Common myeloid progenitor, CD34-positive (primary cell): Measurements from ENCODE around the gene JPH3.

Experiments
- CTCF ChIA-PET: fragments of 350-600 bp; sonication (Branson Sonifier 250); formaldehyde crosslinking; loops from one replicate; lab custom pipeline; 2021; ENCODE audit warnings: antibody characterized with exemption; lab: Charles Lee
- POLR2A ChIA-PET: fragments of 350-600 bp; sonication (Branson Sonifier 250); formaldehyde crosslinking; loops from one replicate; lab custom pipeline; 2021; ENCODE audit warnings: antibody characterized with exemption; lab: Charles Lee
- DNase-seq, 3 donors: peaks; one replicate each; pipeline versions ENCODE4 v3.0.0 to v3.0.0-alpha.2; 2013
- H3K27ac ChIP-seq, 2 experiments: 1 replicate in 1 of 2; 2 replicates in 1 of 2; pipeline ENCODE4 v1.7.0; 2013; ENCODE audit warnings: inconsistent platforms in 2 of 2, low read length in 2 of 2, mild to moderate bottlenecking in 2 of 2, low read depth in 1 of 2, moderate library complexity in 1 of 2; ENCODE audit not compliant: severe bottlenecking in 2 of 2, insufficient read depth in 1 of 2, poor library complexity in 1 of 2
- H3K27me3 ChIP-seq, 5 experiments: replicated peaks in 2 of 5; 1 replicate in 3 of 5; 2 replicates in 2 of 5; pipeline versions ENCODE4 v1.6.1 to v1.7.0; 2013; ENCODE audit warnings: low read length in 4 of 5, mild to moderate bottlenecking in 2 of 5, moderate library complexity in 2 of 5, inconsistent platforms in 1 of 5; ENCODE audit not compliant: insufficient read depth in 5 of 5, control insufficient read depth in 4 of 5
- H3K36me3 ChIP-seq, 4 experiments: 1 replicate in 2 of 4; 2 replicates in 2 of 4; pipeline versions ENCODE4 v1.6.1 to v1.7.0; 2013; ENCODE audit warnings: low read length in 3 of 4, control low read depth in 1 of 4, mild to moderate bottlenecking in 1 of 4; ENCODE audit not compliant: control insufficient read depth in 4 of 4, insufficient read depth in 4 of 4
- H3K4me1 ChIP-seq, 4 experiments: 1 replicate in 3 of 4; 2 replicates in 1 of 4; pipeline versions ENCODE4 v1.6.1 to v1.7.1; 2013; ENCODE audit warnings: low read length in 3 of 4, mild to moderate bottlenecking in 3 of 4, control low read depth in 1 of 4, inconsistent platforms in 1 of 4, moderate library complexity in 1 of 4; ENCODE audit not compliant: control insufficient read depth in 4 of 4, insufficient read depth in 4 of 4; ENCODE audit errors: control extremely low read depth in 1 of 4
- H3K4me3 ChIP-seq, 7 experiments: 1 replicate in 4 of 7; 2 replicates in 3 of 7; pipeline versions ENCODE4 v1.5.1 to v1.7.0; 2013; ENCODE audit warnings: mild to moderate bottlenecking in 7 of 7, low read length in 6 of 7, moderate library complexity in 6 of 7, inconsistent platforms in 2 of 7, low read depth in 2 of 7, control low read depth in 1 of 7; ENCODE audit not compliant: insufficient read depth in 4 of 7, control insufficient read depth in 1 of 7; ENCODE audit errors: extremely low read depth in 1 of 7
- H3K9me3 ChIP-seq, 5 experiments: 1 replicate in 4 of 5; 2 replicates in 1 of 5; pipeline versions ENCODE4 v1.6.1 to v1.7.1; 2013; ENCODE audit warnings: low read length in 4 of 5, mild to moderate bottlenecking in 2 of 5, inconsistent platforms in 1 of 5, low read depth in 1 of 5, moderate library complexity in 1 of 5; ENCODE audit not compliant: control insufficient read depth in 4 of 5, insufficient read depth in 2 of 5; ENCODE audit errors: control extremely low read depth in 1 of 5
- WGBS: methylation state at CpG from one replicate; pipeline ENCODE4 v1.1.5; 2013; ENCODE audit not compliant: insufficient coverage; 5-methylcytosine and 5-hydroxymethylcytosine counted together

The JPH3 gene

DNA sequence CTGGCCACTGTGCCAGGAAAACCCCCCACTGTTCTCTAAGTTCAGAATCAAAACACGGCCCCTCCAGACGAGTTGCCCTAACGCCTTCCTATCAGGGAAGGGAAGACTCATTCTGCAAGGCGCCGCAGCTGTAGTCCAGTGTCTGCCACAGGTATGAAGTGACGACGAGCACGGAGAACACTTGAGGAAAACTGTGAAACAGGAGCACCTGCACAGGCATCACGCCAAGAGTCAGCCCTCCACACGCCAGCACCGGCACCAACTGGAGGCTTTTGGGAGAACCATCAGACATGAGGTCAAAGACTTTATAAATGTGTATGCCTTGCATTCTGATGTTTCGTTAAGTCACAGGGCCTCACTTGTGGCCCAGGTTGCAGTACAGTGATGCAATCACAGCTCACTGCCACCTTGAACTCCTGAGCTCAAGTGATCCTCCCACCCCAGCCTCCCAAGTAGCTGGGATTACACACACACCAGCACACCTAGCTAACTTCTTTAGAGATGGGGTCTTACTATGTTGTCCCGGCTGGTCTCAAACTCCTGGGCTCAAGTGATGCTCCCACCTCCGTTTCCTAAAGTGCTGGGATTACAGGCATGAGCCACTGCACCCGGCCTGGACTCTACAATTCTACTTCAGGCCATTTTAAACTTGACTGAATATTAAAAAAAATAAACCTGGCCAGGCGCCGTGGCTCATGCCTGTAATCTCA lies 140.6 kb downstream of the JPH3 start:
- ChIA-PET CTCF (interaction anchor here (1.6 kb wide), 1 partner anchor 19 kb away, joined by 3 read pairs; no protein-coding TSS in a partner anchor), POLR2A (no interaction called here)
- Histone ChIP-seq H3K4me1 (no peaks in the 10 kb centered on the region), H3K27me3 (no peaks in the 10 kb centered on the region), H3K9me3 (no peaks in the 10 kb centered on the region), H3K36me3 (peaks cover 10 to 69% (median 52%) of the 10 kb centered on the region in 4 experiments), H3K27ac (no peak overlapping the region), H3K4me3 (no peak overlapping the region)
- WGBS = 94% methylated on average over 15 of the region's 17 CpGs
- no peak for DNase-seq

DNA sequence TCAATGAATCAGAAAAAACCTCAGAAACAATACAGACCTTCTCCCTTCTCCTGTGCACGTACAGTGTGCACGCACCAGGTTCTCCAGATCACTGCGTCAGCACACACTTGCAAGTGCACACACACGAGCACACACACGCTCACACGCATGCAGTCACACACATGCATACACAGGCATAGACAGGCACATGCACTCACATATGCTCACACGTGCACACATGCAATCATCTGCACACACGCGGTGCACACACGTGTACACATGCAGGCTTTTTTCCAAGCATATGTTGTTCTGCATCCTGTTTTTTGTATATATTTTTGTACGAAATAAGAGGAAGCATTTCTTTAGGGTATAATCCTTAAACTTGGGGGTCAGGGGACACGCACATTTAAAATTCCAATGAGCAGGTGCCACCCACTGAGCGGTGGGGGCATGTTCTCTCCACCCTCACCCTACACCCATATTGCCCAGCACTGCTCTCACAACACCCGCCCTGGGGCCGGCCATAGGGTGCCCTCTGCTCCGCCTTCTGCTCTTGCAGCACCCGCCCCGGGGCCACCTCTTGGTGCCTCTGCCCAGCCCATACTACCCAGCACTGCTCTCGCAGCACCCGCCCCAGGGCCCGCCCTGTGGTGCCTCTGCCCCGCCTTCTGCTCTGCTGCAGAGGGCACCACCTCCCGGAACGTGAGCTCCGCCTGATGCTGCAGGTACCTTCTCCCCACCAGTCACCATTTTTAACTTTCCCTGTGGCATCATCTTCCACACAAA lies 142.6 kb downstream of the JPH3 start:
- WGBS = 98% methylated on average over 15 of the region's 25 CpGs
- ChIA-PET CTCF (no interaction called here), POLR2A (no interaction called here)
- no peaks in the 10 kb centered on the region for H3K27me3 ChIP-seq
- no peak overlapping the region for H3K4me3 ChIP-seq
- no peaks in the 10 kb centered on the region for H3K4me1 ChIP-seq
- DNase-seq = no peak
- no peaks in the 10 kb centered on the region for H3K9me3 ChIP-seq
- H3K27ac ChIP-seq = no peak overlapping the region
- peaks cover 11 to 78% (median 62%) of the 10 kb centered on the region in 4 experiments for H3K36me3 ChIP-seq

DNA sequence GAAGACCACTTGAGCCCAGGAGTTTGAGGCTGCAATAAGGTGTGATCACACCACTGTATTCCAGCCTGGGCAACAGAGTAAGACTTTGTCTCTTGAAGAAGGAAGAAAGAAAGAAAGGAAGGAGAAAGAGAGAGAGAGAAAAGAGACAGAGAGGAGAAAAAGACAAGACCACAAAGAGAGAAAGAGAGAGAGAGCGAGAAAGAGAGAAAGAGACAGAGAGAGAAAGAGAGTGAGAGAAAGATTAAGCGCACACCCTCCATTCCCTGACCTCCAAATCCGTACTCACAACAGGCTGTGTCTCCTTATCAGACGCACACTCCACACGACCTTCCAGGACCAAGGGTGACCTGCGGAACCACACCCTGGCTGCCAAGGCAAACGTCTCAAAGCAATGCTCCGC lies 143.9 kb downstream of the JPH3 start:
- WGBS = 100% methylated on average over 8 of the region's 8 CpGs
- peaks cover 7 to 78% (median 62%) of the 10 kb centered on the region in 4 experiments for H3K36me3 ChIP-seq

More for the DNA sequence above, 143.9 kb downstream of the JPH3 start:
- DNase-seq = no peak
- Histone ChIP-seq H3K27me3 (no peaks in the 10 kb centered on the region), H3K9me3 (no peaks in the 10 kb centered on the region), H3K4me1 (no peaks in the 10 kb centered on the region), H3K4me3 (no peak overlapping the region), H3K27ac (no peak overlapping the region)
- CTCF ChIA-PET = no interaction called here
- POLR2A ChIA-PET = no interaction called here
